ENCODE data around the gene KIF5B.
"Not testable (repeated sequence)": the region's sequence is repeated elsewhere in the genome, so short reads cannot be mapped to it uniquely, and the experiment has no call there.

DNA sequence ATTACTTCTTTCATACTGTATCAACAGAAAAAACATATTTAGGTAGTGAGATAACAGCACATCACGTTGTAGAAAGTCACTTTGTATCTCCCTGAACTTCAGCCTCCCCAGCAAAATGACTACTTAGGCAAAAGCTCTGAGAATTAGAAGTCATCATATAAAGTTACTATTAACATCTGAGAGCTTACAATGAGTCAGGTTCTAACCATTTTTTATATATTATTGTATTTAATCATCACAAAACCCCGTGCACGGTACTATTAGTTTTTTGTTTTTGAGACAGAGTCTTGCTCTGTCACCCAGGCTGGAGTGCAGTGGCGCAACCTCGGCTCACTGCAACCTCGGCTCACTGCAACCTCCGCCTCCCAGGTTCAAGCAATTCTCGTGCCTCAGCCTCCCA is 13.5 kb downstream of the KIF5B start:
- TF ChIP-seq, protein P1, sequence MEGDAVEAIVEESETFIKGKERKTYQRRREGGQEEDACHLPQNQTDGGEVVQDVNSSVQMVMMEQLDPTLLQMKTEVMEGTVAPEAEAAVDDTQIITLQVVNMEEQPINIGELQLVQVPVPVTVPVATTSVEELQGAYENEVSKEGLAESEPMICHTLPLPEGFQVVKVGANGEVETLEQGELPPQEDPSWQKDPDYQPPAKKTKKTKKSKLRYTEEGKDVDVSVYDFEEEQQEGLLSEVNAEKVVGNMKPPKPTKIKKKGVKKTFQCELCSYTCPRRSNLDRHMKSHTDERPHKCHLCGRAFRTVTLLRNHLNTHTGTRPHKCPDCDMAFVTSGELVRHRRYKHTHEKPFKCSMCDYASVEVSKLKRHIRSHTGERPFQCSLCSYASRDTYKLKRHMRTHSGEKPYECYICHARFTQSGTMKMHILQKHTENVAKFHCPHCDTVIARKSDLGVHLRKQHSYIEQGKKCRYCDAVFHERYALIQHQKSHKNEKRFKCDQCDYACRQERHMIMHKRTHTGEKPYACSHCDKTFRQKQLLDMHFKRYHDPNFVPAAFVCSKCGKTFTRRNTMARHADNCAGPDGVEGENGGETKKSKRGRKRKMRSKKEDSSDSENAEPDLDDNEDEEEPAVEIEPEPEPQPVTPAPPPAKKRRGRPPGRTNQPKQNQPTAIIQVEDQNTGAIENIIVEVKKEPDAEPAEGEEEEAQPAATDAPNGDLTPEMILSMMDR (IDR thresholded peaks at IDR 0.05): not testable (repeated sequence)
- not testable (repeated sequence) for TF ChIP-seq POLR2A (IDR thresholded peaks at IDR 0.05)

Data from testis (tissue), 2 donors.